Pons (tissue), 1 donor: Measurements from ENCODE around the gene APOLD1.
"Not testable (repeated sequence)": the region's sequence is repeated elsewhere in the genome, so short reads cannot be mapped to it uniquely, and the experiment has no call there.

Experiments
- DNase-seq: peaks from one replicate; pipeline ENCODE4 v3.0.0-alpha.2; 2016; ENCODE audit warnings: low spot score

The APOLD1 gene

DNA sequence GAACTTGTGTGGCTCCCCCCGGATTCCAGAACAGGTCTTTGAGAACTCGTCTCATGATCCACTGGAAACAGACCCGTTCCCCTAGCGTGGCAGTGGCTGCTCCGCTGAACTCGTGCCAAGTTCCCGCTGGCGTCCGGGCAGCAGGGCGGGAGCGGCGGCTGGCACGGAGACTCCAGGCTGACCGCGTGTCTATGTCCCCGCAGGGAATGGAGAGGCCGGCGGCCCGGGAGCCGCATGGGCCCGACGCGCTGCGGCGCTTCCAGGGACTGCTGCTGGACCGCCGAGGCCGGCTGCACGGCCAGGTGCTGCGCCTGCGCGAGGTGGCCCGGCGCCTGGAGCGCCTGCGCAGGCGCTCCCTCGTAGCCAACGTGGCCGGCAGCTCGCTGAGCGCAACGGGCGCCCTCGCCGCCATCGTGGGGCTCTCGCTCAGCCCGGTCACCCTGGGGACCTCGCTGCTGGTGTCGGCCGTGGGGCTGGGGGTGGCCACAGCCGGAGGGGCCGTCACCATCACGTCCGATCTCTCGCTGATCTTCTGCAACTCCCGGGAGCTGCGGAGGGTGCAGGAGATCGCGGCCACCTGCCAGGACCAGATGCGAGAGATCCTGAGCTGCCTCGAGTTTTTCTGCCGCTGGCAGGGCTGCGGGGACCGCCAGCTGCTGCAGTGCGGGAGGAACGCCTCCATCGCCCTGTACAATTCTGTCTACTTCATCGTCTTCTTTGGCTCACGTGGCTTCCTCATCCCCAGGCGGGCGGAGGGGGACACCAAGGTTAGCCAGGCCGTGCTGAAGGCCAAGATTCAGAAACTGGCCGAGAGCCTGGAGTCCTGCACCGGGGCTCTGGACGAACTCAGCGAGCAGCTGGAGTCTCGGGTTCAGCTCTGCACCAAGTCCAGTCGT is 1.5 kb downstream of the APOLD1 start:
- peak; percentile 77 for DNase-seq

DNA sequence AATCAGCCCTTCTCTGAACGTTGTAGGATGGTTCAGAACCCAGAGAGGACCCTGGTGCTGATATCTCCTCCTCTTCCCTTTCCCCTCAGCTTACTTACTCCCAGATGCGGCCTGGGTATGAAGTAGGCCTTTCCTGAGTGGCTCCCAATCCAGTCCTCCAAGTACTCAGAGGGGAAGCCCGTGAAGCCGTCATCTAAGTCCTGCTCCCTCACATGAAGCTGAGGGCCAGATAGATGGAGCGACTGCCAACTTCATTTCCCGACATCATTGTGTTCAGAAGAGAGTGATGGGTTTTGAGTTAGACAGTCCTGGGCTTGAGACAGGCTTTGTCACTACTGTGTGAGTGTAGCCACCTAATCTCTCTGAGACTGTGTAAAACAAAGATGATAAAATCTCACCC is 2.7 kb downstream of the APOLD1 start:
- DNase-seq, result no peak

DNA sequence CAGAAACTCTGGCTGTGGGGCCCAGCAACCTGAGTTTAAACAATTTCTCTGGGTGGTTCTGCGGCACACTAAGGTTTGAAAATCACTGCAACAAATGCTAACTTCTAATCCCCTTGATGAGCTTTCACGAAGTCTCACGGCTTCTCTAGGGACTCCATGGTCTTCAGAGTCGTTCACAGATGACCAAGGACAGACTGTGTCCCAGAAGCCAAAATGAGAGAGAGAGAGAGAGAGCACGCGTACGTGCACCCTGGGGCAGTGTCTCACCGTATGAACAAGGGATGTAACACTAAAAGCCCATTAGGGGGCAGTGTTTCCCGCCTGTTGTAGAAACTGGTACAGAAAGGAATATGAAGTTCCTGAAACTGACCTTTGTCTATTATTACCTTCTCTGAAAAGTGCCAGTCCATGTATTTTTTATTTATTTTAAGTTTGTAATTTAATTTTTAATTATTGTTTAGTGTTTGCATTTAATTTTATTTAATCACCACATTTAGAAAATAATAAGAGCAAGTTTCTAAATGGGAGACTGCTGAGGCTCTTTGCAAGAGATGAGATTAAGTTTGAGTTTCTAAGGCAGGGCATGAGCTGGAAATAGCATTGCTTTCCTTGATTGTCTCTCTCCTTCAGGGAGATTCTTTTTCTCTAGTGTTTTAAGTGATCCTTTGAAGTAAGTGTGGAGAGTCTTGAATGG is 3.4 kb downstream of the APOLD1 start:
- peak; percentile 93 for DNase-seq

DNA sequence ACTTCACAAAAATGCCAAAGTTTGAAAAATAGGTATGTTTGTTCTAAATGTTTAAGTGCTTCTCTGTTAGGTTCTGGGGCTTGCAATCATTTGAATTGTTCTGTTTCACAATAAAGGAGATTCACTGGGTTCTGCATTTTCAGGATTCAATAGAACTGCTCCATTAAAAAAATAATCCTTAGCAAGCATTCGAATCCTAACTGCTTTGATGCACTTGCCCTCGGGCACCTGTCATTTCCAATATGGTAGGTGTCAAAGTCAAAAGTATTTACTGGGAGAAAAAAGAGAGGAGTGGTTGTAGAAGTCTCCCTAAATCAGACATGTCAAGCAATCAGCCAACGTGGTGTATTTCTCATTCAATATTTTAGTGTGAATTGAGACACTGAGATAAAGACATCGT is 5.5 kb downstream of the APOLD1 start:
- no peak for DNase-seq

DNA sequence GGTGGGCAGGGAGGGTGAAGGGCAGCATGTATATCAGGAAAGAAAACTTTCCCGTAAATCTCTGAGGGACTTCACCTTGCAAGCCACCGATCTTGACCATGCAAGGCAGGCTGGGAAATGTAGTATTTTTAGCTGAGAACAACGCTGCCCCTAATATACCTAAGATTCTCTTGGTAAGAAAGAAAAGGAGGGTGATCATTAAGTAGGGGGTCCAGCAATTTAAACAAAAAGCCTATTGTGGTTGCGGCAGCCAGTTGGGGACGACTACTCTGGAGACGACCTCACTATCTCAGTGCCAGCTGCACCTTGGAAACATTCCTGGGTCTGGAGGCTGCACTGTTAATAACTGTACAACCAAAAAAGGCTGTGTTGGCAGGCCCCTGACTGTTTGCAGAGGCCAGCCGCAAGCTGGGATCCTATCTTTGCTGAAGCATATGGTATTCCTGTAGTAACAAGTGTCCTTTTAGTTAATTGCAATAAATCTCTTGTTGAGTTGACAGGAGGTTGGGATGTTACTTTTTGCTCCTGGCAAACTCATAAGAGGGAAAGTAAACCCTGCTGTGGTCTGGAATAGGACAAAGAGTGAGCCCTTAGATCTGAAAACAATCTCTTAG is 6.4 kb downstream of the APOLD1 start:
- DNase-seq, result no peak

DNA sequence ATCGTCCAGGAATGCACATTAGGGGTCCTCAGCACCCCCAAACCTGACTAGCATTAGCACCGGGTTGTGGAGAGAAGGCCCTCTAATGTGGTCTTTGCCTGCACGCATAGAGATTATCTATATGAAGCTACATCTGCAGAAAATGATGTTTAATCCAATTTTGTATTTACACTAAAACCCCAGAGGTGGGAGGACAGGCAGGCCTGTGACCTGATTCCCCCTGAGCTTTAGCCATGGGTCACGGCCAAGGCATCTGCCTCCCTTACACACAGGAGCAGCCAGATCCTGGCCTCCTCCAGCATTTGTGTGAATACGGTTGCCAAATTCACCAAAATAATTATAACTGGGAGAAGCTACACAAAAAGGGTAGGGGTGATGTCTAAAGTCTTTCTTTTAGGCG is 7.0 kb downstream of the APOLD1 start:
- DNase-seq, result no peak

DNA sequence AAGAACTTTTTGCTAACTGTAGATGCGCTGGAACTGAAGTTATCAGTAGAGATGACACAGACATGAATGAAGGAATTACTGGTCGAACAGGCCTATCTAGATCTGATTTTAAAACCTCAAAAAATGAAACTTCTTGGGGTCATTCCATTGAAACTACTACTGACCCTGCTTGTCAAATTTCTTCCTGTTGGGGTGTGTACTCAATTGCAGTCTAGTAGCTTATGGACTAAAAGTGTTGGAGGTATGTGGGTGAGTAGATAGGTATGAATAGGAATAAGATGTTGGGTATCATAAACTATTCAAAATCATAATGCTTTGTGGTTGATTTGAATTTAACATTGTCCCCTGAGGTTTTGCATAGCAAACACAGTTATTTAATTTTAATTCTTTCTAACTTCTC is 9.2 kb downstream of the APOLD1 start:
- DNase-seq, result no peak

DNA sequence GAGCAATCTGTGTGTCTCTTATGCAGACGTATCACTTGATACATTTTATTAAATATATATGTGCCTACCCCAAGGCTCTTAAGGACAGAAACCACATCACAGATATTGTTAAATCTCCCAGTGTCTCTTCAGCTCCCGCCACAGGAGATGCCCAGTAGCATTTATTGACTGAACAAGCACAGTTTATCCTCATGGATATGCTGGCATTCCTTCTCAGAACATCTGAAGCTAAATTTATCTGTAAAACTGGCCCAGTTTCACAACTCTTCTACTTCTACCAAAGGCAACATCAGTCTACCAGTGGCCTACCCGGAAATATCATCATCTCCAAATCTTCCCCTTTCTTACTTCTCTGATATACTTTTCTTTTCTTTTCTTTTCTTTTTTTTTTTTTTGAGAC is 10.7 kb downstream of the APOLD1 start:
- DNase-seq, result no peak

DNA sequence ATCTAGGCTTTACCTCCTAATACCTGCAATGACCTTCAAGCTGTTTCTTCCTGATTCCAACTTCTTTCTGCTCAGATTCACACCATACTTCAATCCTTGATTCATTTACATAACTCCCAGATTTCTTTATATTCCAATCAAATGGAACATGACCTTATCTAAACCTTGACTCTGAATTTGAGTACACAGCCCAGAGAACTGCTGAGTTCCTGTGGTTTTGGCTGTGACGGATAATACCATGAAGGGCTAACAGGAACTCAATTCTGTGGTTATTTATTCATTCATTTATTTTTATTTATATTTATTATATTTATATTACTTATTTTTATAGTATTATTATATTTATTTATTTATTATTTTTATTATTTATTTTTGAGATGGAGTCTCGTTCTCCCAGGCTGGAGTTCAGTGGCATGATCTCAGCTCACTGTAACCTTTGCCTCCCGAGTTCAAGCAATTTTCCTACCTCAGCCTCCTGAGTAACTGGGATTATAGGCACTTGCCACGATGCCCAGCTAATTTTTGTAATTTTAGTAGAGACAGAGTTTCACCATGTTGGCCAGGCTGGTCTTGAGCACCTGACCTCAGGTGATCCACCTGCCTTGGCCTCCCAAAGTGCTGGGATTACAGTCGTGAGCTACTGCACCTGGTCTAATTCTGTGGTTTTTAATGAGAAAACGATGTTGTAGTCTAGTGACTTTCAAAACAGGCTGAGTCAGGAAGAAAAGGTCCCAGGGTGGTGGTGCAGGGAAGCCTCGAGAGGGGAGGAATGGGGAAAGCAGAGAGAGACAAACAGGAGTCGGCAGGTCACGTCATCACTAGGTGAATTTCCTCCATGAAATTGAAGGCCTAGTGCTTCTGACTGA is 11.7 kb downstream of the APOLD1 start:
- no peak for DNase-seq

DNA sequence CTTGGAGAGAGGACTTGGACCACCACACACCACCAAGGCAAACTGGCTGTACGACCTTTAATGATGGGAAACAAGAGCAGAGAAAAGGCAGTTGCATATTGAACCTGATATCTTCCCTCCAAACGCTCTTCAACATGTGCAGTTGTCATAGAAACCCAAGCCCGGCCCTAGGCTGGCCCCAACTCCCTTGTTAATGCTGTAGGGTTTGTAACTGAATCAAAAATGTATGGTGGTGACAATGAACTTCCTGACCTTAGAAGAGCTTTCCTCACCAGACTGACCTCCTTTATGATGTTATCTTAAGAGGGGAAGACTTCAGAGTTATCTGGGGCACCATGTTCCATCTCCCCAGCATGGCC is 12.3 kb downstream of the APOLD1 start:
- DNase-seq, result no peak

DNA sequence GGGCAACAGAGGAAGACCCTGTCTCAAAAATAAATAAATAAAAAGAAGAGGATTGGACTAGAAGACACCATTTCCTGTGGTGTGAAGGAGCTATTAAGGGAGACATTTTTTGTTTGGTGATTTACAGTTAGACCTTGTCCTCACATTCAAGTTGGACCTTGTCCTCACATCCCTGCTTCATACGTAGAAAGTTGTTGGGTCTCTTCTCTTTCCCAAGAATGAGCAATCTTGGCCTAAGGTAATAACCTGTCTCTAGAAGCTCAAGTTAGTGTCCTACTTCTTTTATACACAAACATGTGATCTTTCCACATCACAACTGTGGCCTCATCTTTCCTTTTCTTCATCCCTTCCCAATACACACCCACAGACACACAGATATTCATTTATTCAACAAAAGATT is 13.0 kb downstream of the APOLD1 start:
- DNase-seq, result no peak

DNA sequence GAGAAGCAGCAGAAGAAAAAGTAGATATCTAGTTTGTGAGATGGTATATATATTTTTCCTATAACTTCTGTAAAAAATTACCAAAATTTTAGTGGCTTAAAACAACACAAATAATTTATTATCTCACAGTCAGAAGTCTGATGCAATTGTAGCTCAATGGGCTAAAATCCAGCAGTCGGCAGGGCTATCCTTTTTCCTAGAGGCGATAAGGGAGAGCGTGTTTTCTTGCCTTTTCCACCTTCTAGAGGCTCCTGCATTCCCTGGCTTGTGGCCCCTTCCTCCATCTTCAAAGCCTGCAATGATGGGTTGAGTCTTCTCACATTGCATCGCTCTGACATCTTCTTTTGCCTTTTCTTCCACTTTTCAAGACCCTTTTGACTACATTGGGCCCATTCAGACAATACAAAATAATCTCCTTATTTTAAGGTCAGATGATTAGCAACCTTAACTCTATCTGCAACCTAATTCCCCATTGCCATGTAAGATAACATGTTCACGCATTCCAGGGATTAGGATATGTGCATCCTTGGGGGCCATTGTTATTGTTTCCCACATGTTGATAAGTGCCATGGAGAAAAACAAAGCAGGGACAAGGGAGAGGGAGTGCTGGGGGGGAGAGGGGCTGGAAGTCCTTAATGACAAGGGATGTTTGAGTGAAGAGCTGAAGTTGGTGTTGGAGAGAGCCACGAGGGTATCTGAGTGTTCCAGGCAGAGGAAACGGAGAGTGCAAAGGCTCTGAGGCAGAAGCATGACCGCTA is 13.9 kb downstream of the APOLD1 start:
- no peak for DNase-seq

DNA sequence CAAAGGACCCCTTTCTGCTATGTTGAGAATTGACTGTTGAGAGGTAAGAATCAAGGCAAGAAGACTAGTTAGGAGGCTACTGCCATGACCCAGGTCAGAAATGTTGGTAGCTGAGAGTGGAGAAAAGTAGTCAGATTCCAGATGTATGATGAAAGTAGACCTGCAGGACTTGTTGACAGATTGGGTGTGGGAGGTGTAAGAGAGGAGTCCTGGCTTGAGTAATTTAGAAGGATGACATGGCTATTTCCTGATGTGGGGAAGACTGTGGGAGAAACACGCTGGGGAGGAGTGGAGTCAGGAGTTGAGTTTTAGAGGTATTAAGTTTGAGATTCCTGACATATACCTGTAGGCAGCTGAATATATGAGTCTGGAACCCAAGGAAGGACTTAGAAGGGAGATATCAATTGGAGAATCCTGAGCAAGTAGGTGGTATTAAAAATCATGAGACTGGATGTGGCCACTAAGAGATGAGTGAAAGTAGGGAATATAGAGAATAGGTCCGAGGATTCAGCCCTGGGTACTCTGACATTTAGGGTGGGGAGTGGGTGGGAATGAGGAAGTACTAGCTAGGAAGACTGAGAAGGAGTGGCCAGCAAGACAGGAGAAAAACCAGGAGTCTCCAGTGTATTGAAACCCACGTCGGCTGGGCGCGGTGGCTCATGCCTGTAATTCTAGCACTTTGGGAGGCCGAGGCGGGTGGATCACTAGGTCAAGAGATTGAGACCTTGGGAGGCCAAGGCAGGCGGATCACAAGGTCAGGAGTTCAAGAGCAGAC is 15.1 kb downstream of the APOLD1 start:
- DNase-seq, result no peak

DNA sequence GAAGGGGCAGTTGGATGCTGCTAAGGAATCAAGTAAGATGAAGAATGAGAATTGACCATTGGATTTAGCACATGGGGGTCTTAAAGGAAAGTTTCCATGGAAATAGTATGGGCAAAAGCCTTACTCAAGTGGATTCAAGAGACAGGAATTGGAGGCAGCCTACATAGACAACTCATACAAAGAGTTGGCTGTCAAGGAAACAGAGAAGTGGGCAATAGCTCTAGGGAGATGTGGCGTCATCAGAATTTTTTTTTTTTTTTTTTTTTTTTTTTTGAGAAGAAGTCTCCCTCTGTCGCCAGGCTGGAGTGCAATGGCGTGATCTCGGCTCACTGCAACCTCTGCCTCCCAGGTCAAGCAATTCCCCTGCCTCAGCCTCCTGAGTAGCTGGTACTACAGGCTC is 16.2 kb downstream of the APOLD1 start:
- not testable (repeated sequence) for DNase-seq

DNA sequence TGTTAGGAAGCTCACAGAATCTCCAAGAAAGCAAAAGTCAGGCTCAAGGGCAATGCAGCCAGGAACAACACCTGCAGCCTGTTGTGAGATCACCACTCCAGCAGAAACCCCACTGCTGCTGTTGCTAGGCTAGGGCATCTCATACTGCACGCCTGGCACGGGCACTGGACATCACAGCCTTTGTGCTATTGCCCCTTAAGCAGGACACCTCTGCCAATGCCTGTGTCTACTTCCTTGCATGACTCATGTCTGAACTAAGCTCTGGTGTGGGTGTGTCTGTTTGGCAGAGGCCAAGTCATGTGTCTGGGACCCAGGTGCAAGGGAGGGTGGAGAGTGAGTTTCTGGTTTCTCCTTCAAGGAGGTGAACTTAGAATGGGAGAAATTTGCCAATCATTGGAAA is 17.7 kb downstream of the APOLD1 start:
- DNase-seq, result peak; percentile 65

DNA sequence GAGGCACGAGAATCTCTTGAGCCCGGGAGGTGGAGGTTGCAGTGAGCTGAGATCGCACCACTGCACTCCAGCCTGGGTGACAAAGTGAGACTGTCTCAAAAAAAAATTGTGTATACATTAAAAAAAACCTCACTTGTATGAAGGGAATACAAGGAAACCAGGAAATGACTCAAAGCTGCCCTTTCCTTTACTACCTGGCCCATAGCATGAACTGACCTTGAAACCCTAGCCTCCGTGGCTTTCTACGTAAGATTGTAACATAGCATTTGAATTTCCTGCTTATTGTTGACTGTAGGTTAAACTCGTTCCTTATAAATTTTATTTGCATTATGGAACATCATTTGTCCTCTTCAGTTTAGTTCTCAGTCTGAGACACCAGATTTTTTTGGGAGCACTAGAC is 18.6 kb downstream of the APOLD1 start:
- no peak for DNase-seq

DNA sequence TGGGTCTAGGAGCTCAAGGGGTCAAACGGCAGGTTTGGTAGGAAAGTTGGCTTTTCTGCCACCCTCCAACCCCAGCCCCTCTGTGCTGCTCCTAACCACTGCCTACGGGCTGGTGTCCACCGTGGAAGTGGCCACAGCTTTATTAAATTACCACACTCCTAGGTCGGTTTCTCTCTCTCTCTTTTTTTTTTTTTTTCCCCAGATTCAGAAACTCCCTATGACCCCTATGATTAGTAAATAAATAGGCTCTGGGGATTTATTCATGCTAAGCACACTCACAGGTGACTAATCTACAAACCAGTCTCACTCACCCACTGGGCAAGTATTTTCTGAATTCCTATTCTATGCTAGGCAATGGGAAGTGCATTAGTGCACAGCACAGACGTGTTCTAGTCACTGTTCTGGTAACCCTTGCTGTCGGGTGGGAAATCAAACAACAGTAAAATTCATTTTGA is 19.0 kb downstream of the APOLD1 start:
- no peak for DNase-seq

DNA sequence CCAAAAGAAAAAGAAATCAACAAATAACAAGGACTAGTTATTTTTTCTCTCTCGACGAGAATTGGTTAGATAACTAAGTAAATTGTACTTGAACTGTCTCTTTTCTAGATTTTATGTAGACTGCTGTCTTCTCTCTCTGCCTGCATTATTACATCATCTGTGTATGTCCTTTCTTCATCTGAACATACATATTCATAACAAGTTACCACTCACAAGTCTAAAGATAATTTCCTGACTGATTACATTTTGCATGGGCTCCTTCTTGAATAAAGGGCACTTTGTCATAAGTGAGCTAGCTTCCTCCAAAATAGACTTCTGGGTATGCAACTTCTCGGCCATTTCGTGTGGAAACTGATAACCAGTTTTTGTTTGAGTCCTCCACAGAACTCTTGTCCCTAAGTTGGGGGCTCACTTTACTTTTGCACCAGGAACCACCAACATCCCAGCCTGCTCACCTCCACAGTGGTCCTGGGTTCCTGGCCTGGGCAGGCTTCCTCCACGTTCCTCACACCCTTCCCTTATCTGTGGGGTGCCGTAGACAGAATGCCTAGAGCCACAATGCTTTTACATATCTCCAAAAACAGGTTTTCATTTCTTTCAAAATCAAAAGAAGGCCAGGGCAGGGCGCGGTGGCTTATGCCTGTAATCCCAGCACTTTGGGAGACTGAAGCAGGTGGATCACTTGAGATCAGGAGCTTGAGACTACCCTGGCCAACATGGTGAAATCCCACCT is 21.5 kb downstream of the APOLD1 start:
- no peak for DNase-seq

DNA sequence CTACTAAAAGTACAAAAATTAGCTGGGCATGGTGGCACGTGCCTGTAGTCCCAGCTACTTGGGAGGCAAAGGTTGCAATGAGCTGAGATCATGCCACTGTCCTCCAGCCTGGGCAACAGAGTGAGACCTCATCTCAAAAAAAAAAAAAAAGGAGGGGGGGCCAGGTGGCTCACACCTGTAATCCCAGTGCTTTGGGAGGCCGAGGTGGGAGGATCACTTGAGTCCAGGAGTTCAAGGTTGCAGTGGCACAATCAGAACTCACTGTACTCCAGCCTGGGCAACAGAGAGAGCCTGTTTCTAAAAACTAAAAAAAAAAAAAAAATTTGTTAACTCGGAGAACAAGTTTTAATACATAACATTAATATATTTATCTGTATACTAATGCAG is 22.1 kb downstream of the APOLD1 start:
- not testable (repeated sequence) for DNase-seq
